NCI-H2107 treated with DMSO at 0.1 percent for 48 hours (cell line): ENCODE measurements around the gene CR2.
"Not testable (repeated sequence)": the region's sequence is repeated elsewhere in the genome, so short reads cannot be mapped to it uniquely, and the experiment has no call there.

Experiments used
- DNase-seq: peaks from one replicate; lab custom pipeline; 2025; ENCODE audit not compliant: unreplicated experiment; lab: John Stamatoyannopoulos, UW

CR2 gene

DNA sequence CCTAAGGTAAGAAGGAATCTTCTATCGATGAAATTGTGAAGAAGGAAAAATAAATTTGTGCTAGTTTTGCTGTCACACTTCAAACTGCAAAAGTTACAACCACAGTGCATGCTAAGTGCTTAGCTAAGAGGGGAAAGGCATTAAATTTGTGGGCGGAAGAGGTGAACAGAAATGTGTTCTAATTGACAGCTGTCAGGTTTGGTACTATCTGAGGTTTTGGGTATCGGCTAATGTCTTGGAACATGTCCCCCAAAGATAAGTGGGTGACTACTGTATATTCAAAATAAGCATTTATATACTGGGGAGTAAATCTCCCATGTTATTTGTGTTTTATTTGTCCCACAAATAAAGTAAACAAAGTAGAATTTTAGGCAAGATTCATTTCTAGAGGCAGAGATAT is 49.8 kb downstream of the CR2 start:
- DNase-seq = no peak

DNA sequence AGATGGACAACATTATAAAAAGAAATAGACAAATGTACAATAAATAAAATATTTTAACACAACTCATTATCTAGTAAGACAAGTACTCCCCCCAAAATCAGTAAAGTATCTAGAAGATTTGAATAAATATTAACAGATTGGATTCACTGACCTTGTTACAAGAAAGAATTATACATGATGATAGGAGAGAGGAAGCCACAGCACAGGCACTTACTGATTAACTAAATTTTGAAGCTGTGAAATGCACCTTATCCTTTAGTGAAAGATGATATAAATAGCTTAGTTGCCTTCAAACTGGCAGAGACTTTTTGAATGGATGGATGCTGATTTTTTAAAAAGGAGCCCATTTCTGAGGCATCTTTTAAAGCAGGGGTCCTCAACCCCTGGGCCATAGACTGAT is 50.3 kb downstream of the CR2 start:
- DNase-seq = no peak

GRCh38 chr1:207510444-207510843 is 56.3 kb downstream of the CR2 start:
- DNase-seq = no peak

GRCh38 chr1:207514890-207515289 is 60.8 kb downstream of the CR2 start:
- DNase-seq = no peak

DNA sequence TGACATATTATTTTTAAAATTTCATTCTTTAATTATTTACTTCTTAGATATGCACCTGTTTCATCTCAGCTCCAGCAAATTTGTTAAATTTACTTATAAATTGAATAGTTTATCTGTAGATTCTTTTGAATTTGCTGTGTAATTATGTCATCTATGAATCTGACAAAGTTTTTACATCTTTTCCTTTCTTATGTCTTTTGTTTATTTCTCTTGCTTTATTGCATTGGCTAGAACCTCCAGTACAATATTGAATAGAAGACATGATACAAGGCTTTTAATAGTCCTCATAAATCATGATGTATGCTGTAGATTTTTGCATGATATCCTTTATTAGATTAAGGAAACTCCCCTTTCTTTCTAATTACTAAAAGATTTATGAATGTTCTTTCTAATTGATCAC is 62.6 kb downstream of the CR2 start:
- no peak for DNase-seq

DNA sequence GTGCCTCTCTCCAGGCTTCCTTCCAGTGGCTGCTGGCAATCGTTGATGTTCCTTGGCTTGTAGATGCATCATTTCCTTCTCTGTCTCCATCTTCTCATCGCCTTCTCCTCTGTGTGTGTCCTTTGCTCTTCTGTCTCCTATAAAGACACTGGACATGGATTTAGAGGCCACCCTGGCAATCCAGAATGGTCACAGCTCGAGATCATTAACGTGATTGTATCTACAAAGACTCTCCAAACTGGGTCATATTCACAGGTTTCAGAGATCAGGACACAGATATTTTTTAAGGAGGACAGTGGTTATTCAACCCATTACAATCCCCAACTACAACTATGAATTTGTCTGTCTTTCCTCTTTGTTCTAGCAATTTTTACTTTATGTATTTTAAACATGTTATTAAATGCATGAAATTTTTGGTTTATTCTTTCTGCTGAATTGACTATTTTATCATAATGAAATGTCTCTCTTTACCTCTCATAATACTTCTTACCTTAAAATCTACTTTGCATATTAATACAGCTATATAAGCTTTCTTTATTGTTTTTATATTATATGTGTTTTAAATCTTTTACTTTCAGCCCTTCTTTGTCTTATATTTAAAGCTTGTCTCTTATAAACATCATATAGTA is 64.6 kb downstream of the CR2 start:
- DNase-seq = no peak

- no peak for DNase-seq
Measured at GRCh38 chr1:207519505-207520399, 65.6 kb downstream of the CR2 start.

DNA sequence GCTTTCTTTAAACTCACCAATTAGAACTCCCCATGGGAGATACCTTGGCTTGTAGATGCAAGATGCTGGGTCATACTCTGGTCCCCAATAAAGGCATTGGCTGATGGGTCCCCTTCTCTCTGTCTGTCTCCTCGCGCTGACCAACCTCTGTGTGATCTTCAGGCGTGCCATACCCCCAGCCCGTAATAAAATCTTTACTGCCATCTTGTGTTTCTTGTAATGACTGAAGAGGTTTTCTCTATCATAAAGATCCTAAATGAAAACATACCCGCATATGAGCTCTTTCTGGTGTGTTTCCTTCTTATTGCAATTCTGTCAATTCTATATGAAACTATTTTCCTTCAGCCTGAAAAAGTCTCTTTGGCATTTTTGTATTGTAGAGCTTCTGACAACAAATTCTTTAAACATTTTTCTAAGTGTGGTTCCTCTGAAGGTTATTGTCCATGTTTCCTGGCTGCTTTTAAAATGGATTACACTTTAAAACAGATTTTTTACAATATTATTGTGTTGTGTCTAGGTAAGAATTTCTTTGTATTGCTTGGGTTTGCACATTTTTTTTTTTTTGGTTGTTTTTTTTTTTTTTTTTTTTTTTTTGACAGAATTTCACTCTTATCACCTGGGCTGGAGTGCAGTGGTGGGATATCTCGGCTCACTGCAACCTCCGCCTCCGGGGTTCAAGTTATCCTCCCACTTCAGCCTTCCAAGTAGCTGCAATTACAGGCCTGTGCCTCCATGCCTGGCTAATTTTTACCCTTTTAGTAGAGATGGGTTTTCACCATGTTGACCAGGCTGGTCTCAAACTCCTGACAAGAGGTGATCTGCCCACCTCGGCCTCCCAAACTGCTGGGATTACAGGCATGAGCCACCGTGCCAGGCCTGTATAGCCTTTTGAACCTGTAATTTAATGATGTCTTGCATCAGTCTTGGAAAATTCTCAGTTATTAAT is 66.5 kb downstream of the CR2 start:
- not testable (repeated sequence) for DNase-seq

GRCh38 chr1:207525239-207525638 is 71.1 kb downstream of the CR2 start:
- not testable (repeated sequence) for DNase-seq

- DNase-seq = not testable (repeated sequence)
Measured at GRCh38 chr1:207528401-207528800, 74.3 kb downstream of the CR2 start.

DNA sequence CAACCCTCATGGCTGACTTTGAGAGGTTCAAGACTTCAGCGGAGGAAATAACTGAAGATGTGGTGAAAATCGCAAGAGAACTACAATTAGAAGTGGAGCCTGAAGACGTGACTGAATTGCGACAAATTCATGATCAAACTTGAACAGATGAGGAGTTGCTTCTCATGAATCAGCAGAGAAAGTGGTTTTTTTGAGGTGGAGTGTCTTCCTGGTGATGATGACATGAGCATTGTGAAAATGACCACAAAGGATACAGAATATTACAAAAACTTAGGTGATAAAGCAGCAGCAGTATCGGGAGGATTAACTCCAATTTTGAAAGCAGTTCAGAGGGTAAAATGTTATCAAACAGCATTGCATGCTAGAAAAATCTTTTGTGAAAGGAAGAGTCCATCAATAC is 82.1 kb downstream of the CR2 start:
- not testable (repeated sequence) for DNase-seq
